GM12801 (cell line): Measurements from ENCODE around the gene GRIK5.

ENCODE experiments used
- TF ChIP-seq, protein P1 (sequence below): IDR thresholded peaks from one replicate; pipeline ENCODE4 v1.5.1; 2011; ENCODE audit warnings: control low read depth; ENCODE audit not compliant: insufficient read length; ENCODE audit errors: extremely low read depth

GRIK5 gene

DNA sequence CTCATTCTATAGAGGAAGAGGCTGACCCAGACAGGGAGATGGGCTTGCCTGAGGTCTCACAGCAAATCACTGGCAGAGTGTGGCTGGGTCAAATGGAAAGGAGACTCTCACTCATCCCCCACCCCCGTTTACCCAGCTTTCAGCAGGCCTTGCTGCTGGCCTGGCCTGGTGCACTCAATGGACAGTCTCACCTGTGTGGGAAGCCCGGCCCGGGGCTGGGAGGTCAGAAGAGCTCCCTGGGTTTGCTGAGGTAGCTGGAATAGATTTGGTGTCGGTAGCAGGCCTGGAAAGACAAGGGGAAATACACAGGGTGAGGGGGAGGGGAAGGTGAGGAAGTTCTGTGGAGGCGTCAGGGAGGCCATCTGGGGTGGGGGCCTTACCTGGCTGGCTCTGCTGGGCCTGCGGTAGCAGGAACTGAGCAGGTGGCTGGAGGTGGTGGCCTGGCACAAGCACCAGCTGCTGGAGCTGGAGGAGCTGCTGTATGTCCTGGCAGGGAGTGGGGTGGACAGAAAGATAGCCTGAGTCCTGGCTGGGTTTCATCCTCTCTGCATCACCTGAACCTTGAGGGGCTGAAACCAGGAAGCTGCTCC, 29.4 kb upstream of the GRIK5 start:
- TF ChIP-seq, protein P1, sequence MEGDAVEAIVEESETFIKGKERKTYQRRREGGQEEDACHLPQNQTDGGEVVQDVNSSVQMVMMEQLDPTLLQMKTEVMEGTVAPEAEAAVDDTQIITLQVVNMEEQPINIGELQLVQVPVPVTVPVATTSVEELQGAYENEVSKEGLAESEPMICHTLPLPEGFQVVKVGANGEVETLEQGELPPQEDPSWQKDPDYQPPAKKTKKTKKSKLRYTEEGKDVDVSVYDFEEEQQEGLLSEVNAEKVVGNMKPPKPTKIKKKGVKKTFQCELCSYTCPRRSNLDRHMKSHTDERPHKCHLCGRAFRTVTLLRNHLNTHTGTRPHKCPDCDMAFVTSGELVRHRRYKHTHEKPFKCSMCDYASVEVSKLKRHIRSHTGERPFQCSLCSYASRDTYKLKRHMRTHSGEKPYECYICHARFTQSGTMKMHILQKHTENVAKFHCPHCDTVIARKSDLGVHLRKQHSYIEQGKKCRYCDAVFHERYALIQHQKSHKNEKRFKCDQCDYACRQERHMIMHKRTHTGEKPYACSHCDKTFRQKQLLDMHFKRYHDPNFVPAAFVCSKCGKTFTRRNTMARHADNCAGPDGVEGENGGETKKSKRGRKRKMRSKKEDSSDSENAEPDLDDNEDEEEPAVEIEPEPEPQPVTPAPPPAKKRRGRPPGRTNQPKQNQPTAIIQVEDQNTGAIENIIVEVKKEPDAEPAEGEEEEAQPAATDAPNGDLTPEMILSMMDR = no peak

- TF ChIP-seq, protein P1 = no peak
These were observed 28.8 kb upstream of the GRIK5 start for GRCh38 chr19:42098781-42099180.

GRCh38 chr19:42097461-42097860, 27.5 kb upstream of the GRIK5 start:
- TF ChIP-seq, protein P1 = no peak

- TF ChIP-seq, protein P1 = no peak
These were observed 26.3 kb upstream of the GRIK5 start for GRCh38 chr19:42096255-42096837.

DNA sequence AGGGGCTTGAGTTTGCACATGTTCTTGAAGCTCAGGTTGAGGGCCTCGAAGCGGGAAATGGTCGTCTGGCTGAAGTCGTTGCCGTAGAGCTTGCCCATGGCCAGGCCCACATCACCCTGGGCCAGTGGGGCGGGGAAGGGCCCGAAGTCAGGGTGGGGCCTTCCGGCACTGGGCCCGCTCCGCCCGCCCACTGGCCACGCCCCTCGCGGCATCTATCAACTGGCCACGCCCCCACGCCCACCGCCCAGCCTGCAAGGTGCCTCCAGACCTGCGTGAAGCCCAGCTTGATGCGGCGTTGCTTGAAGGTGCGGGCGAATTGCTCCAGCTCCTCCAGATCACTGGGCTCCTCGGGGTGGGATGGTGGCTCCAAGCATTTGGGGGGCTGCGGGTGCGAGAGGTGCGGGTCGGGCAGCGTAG, 25.8 kb upstream of the GRIK5 start:
- TF ChIP-seq, protein P1 = no peak

DNA sequence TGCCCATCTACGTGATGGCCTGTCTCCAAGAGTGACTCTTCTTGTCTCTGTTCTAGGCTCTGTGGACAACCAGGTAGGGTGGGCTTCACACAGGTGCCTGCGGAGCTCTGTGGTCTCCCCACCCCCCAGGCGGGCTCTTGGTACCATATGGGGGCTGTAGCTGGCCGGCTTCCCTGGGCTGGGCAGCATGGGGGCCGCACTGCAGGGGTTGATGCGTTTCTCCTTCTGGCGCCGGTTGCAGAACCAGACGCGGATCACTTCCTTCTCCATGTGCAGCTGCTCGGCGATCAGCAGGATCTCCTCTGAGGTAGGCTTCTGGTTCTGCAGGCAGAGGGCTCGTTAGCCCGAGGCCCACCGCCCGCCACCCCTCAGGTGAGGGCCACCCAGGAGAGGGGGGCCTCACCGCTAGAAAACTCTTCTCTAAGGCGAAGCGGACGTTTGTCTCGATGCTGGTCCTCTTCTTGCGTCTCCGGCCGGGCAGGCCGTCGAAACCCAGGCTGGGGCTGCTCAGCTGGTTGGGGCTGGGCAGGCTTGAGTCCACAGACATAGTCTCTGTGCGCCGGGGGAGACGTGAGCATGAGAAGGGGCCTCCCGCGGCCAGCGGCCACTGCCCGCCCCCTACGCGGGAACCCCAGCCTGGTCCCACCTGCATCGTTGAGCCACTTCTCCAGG, 25.3 kb upstream of the GRIK5 start:
- TF ChIP-seq, protein P1 = no peak

GRCh38 chr19:42093926-42094325, 23.9 kb upstream of the GRIK5 start:
- TF ChIP-seq, protein P1 = no peak
